22Rv1 (cell line): Measurements from ENCODE around the gene ITGB7.

Experiments
- ZFX ChIP-seq: fragments of 450-650 bp; IDR thresholded peaks from 2 replicates; pipeline ENCODE4 v1.6.1; 2017; ENCODE audit warnings: antibody characterized with exemption, borderline replicate concordance
- TF ChIP-seq, protein P1 (sequence below): fragments of 450-650 bp; IDR thresholded peaks from 2 replicates; pipeline ENCODE4 v1.5.1; 2017; ENCODE audit warnings: mild to moderate bottlenecking

- TF ChIP-seq, protein P1, sequence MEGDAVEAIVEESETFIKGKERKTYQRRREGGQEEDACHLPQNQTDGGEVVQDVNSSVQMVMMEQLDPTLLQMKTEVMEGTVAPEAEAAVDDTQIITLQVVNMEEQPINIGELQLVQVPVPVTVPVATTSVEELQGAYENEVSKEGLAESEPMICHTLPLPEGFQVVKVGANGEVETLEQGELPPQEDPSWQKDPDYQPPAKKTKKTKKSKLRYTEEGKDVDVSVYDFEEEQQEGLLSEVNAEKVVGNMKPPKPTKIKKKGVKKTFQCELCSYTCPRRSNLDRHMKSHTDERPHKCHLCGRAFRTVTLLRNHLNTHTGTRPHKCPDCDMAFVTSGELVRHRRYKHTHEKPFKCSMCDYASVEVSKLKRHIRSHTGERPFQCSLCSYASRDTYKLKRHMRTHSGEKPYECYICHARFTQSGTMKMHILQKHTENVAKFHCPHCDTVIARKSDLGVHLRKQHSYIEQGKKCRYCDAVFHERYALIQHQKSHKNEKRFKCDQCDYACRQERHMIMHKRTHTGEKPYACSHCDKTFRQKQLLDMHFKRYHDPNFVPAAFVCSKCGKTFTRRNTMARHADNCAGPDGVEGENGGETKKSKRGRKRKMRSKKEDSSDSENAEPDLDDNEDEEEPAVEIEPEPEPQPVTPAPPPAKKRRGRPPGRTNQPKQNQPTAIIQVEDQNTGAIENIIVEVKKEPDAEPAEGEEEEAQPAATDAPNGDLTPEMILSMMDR = no peak
- TF ChIP-seq ZFX = no peak
These were observed 25.1 kb downstream of the ITGB7 start for GRCh38 chr12:53181935-53182334.
